Liver (tissue), 9 donors: ENCODE results near the gene IFT80. TPM values are rescaled to one million over a fixed set of nuclear protein-coding genes. Genes with fewer than 3 reads are reported as not detected.

ENCODE experiments used
- DNase-seq: peaks from one replicate; pipeline ENCODE4 v3.0.0-alpha.2; 2017; ENCODE audit warnings: low spot score
- H3K27ac ChIP-seq, 2 donors: one replicate each; pipeline ENCODE4 v1.7.0; 2013; ENCODE audit warnings: inconsistent platforms in 2 of 2, low read length in 2 of 2, control low read depth in 1 of 2, low read depth in 1 of 2, mild to moderate bottlenecking in 1 of 2
- H3K27me3 ChIP-seq, 4 donors: one replicate each; pipeline versions ENCODE4 v1.6.1 to v1.7.0; 2013; ENCODE audit warnings: low read length in 3 of 4, inconsistent platforms in 1 of 4, mild to moderate bottlenecking in 1 of 4, moderate library complexity in 1 of 4; ENCODE audit not compliant: control insufficient read depth in 4 of 4, insufficient read depth in 4 of 4
- H3K36me3 ChIP-seq, 4 donors: one replicate each; pipeline versions ENCODE4 v1.6.1 to v1.7.0; 2013; ENCODE audit warnings: low read length in 3 of 4, mild to moderate bottlenecking in 3 of 4, low read depth in 1 of 4, moderate library complexity in 1 of 4; ENCODE audit not compliant: control insufficient read depth in 4 of 4, insufficient read depth in 3 of 4
- H3K4me1 ChIP-seq, 4 donors: one replicate each; pipeline versions ENCODE4 v1.6.1 to v1.7.0; 2013; ENCODE audit warnings: low read length in 3 of 4, mild to moderate bottlenecking in 3 of 4, moderate library complexity in 1 of 4; ENCODE audit not compliant: control insufficient read depth in 4 of 4, insufficient read depth in 4 of 4
- H3K4me3 ChIP-seq, 3 donors: one replicate each; pipeline versions ENCODE4 v1.6.1 to v1.7.0; 2013; ENCODE audit warnings: low read length in 3 of 3, control low read depth in 1 of 3, low read depth in 1 of 3, mild to moderate bottlenecking in 1 of 3
- H3K9ac ChIP-seq, 2 donors: one replicate each; pipeline ENCODE4 v1.7.0; 2013; ENCODE audit warnings: low read length in 2 of 2, mild to moderate bottlenecking in 2 of 2, moderate library complexity in 2 of 2, control low read depth in 1 of 2, low read depth in 1 of 2
- H3K9me3 ChIP-seq, 4 donors: one replicate each; pipeline versions ENCODE4 v1.6.1 to v1.7.0; 2013; ENCODE audit warnings: low read length in 3 of 4; ENCODE audit not compliant: control insufficient read depth in 4 of 4
- EGR1 ChIP-seq, 2 donors: IDR thresholded peaks; 2 replicates each; pipeline ENCODE4 v1.6.1; 2016 to 2018; ENCODE audit warnings: antibody characterized with exemption in 2 of 2, low read depth in 2 of 2
- FOXA1 ChIP-seq: IDR thresholded peaks from 2 replicates; pipeline ENCODE4 v1.6.1; 2016; ENCODE audit warnings: antibody characterized with exemption
- FOXA2 ChIP-seq: IDR thresholded peaks from 2 replicates; pipeline ENCODE4 v1.6.1; 2016; ENCODE audit warnings: antibody characterized with exemption
- GABPA ChIP-seq, 2 donors: IDR thresholded peaks in 1 of 2; conservative IDR thresholded peaks in 1 of 2; 2 replicates each; pipeline ENCODE4 v1.6.1; 2016; ENCODE audit warnings: antibody characterized with exemption in 2 of 2, mild to moderate bottlenecking in 1 of 2, moderate library complexity in 1 of 2
- HNF4A ChIP-seq, 2 donors: conservative IDR thresholded peaks; 2 replicates each; pipeline ENCODE4 v1.6.1; 2016; ENCODE audit warnings: antibody characterized with exemption in 2 of 2, mild to moderate bottlenecking in 2 of 2
- HNF4G ChIP-seq: IDR thresholded peaks from 2 replicates; pipeline ENCODE4 v1.6.1; 2016; ENCODE audit warnings: antibody characterized with exemption
- JUND ChIP-seq, 2 donors: IDR thresholded peaks; 2 replicates each; pipeline ENCODE4 v1.6.1; 2016; ENCODE audit warnings: antibody characterized with exemption in 2 of 2
- NR2F2 ChIP-seq: IDR thresholded peaks from 2 replicates; pipeline ENCODE4 v1.6.1; 2016; ENCODE audit warnings: antibody characterized with exemption
- RXRA ChIP-seq, 2 donors: IDR thresholded peaks; 2 replicates each; pipeline ENCODE4 v1.6.1; 2017 to 2018; ENCODE audit warnings: antibody characterized with exemption in 2 of 2, mild to moderate bottlenecking in 1 of 2
- YY1 ChIP-seq: IDR thresholded peaks from 2 replicates; pipeline ENCODE4 v1.6.1; 2016; ENCODE audit warnings: antibody characterized with exemption, mild to moderate bottlenecking
- WGBS: extraction: QIAGEN DNeasy Blood & Tissue Kit; methylation state at CpG from one replicate; pipeline ENCODE4 v1.1.7; 2013; 5-methylcytosine and 5-hydroxymethylcytosine counted together
- polyA plus RNA-seq, 2 donors: library from polyadenylated mRNA; stranded (reverse) in 1 of 2; unstranded in 1 of 2; fragments of 200-250 nt in 1 of 2; fragments of >200 nt in 1 of 2; fragmentation: Nextera tagmentation in 1 of 2; extraction: Ambion mirVana in 1 of 2; gene quantifications; one replicate each; pipeline versions ENCODE4 v1.2.1 to v1.2.3, GENCODE V29; 2013 to 2015
- total RNA-seq, 2 donors: library from RNA; depleted of rRNA; stranded (reverse); fragments of >200 nt; gene quantifications; one replicate each; pipeline ENCODE4 v1.2.3, GENCODE V29; 2014
- TF ChIP-seq, protein P1 (sequence below): IDR thresholded peaks from 2 replicates; pipeline ENCODE4 v1.6.1; 2016; ENCODE audit warnings: antibody characterized with exemption
- TF ChIP-seq, protein P2 (sequence below): IDR thresholded peaks from 2 replicates; pipeline ENCODE4 v1.6.1; 2016; ENCODE audit warnings: antibody characterized with exemption, mild to moderate bottlenecking
- TF ChIP-seq, protein P3 (sequence below): IDR thresholded peaks from 2 replicates; pipeline ENCODE4 v1.6.1; 2016; ENCODE audit warnings: antibody characterized with exemption
- TF ChIP-seq, protein P4 (sequence below): fragments of 150-350 bp; IDR thresholded peaks from 2 replicates; pipeline ENCODE4 v1.5.1; 2017; ENCODE audit warnings: improper control_type of control experiment, low read depth, low read length; ENCODE audit not compliant: missing input control
- donor health status: healthy.
- donor health status: healthy.
- donor health status: healthy.
- donor health status: healthy.
- donor health status: healthy.

Gene IFT80
- total and polyA plus RNA-seq, 4 donors = 3.5 to 15.7 (median 8.3) TPM

DNA sequence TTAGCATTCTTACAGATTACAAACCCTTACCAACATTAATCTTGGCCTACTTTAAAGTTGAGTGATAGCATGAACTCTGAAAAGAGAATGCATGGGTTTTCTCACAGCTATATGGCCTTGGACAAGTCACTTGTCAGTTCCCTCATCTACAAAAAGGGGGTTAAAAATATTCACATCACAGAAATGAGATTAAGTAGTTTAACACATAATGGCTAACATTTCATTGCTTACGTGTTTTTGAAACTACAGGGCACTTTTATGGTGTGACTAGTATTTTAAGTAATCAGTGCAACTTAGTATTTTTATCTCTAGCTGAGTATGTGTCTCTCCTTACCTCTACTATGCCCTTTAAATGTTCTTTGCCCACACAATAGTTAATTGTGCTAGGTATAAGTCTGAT, 36.7 kb upstream of the IFT80 start:
- 92% methylated on average over 1 of the region's 1 CpG for WGBS
- no peak overlapping the region for H3K9ac ChIP-seq
- DNase-seq = no peak
- no peaks in the 10 kb centered on the region for H3K4me1 ChIP-seq
- TF ChIP-seq, protein P1, sequence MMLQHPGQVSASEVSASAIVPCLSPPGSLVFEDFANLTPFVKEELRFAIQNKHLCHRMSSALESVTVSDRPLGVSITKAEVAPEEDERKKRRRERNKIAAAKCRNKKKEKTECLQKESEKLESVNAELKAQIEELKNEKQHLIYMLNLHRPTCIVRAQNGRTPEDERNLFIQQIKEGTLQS = no peak
- TF ChIP-seq HNF4G (no peak), HNF4A (conservative IDR thresholded peaks at IDR 0.05) (no peak), FOXA1 (no peak), FOXA2 (no peak), GABPA (IDR thresholded peaks at IDR 0.05 in 1 of 2, conservative IDR thresholded peaks at IDR 0.05 in 1 of 2) (no peak), YY1 (no peak), NR2F2 (no peak), EGR1 (IDR thresholded peaks at IDR 0.05; ENCODE audit: low read depth in 2 of 2) (no peak)
- TF ChIP-seq, protein P2, sequence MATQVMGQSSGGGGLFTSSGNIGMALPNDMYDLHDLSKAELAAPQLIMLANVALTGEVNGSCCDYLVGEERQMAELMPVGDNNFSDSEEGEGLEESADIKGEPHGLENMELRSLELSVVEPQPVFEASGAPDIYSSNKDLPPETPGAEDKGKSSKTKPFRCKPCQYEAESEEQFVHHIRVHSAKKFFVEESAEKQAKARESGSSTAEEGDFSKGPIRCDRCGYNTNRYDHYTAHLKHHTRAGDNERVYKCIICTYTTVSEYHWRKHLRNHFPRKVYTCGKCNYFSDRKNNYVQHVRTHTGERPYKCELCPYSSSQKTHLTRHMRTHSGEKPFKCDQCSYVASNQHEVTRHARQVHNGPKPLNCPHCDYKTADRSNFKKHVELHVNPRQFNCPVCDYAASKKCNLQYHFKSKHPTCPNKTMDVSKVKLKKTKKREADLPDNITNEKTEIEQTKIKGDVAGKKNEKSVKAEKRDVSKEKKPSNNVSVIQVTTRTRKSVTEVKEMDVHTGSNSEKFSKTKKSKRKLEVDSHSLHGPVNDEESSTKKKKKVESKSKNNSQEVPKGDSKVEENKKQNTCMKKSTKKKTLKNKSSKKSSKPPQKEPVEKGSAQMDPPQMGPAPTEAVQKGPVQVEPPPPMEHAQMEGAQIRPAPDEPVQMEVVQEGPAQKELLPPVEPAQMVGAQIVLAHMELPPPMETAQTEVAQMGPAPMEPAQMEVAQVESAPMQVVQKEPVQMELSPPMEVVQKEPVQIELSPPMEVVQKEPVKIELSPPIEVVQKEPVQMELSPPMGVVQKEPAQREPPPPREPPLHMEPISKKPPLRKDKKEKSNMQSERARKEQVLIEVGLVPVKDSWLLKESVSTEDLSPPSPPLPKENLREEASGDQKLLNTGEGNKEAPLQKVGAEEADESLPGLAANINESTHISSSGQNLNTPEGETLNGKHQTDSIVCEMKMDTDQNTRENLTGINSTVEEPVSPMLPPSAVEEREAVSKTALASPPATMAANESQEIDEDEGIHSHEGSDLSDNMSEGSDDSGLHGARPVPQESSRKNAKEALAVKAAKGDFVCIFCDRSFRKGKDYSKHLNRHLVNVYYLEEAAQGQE = no peak
- TF ChIP-seq, protein P3, sequence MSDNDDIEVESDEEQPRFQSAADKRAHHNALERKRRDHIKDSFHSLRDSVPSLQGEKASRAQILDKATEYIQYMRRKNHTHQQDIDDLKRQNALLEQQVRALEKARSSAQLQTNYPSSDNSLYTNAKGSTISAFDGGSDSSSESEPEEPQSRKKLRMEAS = no peak
- no peak overlapping the region for H3K4me3 ChIP-seq
- peaks cover 2 to 36% (median 16%) of the 10 kb centered on the region in 4 donors for H3K36me3 ChIP-seq
- H3K9me3 ChIP-seq = no peaks in the 10 kb centered on the region
- no peak overlapping the region for H3K27ac ChIP-seq
- H3K27me3 ChIP-seq = no peaks in the 10 kb centered on the region

DNA sequence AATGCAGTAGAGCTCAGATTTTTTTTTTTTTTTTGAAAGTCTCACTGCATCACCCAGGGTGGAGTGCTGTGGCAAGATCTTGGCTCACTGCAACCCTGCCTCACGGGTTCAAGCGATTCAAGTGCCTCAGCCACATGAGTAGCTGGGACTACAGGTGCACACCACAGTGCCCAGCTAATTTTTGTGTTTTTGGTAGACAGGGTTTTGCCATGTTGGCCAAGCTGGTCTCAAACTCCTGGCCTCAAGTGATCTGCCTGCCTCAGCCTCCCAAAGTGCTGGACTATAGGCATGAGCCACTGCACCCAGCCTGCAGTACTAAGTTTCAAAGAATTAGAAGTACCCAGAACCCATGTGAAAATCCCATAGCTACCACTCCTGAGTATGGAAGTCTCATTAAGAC, 36.1 kb upstream of the IFT80 start:
- no peak for TF ChIP-seq EGR1 (IDR thresholded peaks at IDR 0.05; ENCODE audit: low read depth in 2 of 2)
- TF ChIP-seq HNF4A (conservative IDR thresholded peaks at IDR 0.05) = no peak
- no peak for TF ChIP-seq RXRA (IDR thresholded peaks at IDR 0.05)
- TF ChIP-seq, protein P4, sequence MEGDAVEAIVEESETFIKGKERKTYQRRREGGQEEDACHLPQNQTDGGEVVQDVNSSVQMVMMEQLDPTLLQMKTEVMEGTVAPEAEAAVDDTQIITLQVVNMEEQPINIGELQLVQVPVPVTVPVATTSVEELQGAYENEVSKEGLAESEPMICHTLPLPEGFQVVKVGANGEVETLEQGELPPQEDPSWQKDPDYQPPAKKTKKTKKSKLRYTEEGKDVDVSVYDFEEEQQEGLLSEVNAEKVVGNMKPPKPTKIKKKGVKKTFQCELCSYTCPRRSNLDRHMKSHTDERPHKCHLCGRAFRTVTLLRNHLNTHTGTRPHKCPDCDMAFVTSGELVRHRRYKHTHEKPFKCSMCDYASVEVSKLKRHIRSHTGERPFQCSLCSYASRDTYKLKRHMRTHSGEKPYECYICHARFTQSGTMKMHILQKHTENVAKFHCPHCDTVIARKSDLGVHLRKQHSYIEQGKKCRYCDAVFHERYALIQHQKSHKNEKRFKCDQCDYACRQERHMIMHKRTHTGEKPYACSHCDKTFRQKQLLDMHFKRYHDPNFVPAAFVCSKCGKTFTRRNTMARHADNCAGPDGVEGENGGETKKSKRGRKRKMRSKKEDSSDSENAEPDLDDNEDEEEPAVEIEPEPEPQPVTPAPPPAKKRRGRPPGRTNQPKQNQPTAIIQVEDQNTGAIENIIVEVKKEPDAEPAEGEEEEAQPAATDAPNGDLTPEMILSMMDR = no peak
- no peak for TF ChIP-seq FOXA1
- no peak for TF ChIP-seq HNF4G
- no peak for TF ChIP-seq NR2F2
- TF ChIP-seq JUND (IDR thresholded peaks at IDR 0.05) = no peak
- TF ChIP-seq, protein P3 = no peak
- no peak for DNase-seq
- no peaks in the 10 kb centered on the region for H3K27me3 ChIP-seq
- peaks cover 2 to 40% (median 21%) of the 10 kb centered on the region in 4 donors for H3K36me3 ChIP-seq
- no peak overlapping the region for H3K27ac ChIP-seq
- no peaks in the 10 kb centered on the region for H3K9me3 ChIP-seq
- H3K4me1 ChIP-seq = no peaks in the 10 kb centered on the region
- H3K4me3 ChIP-seq = no peak overlapping the region
- 98% methylated on average over 2 of the region's 2 CpGs for WGBS
- no peak overlapping the region for H3K9ac ChIP-seq
